ENCODE data around the gene STXBP6. TPM values are rescaled to one million over a fixed set of nuclear protein-coding genes. Genes with fewer than 3 reads are reported as not detected.

STXBP6 gene
- polyA plus RNA-seq, 1 donor (not counting 4 experiments of a cell fraction or from before 2014, with no cell fraction given), result 1.4 TPM

- no peaks in the 10 kb centered on the region for H3K9me3 ChIP-seq (ENCODE audit: control insufficient read depth, low read depth, low read length)
- no peaks in the 10 kb centered on the region for H3K36me3 ChIP-seq (ENCODE audit: control insufficient read depth in 2 of 2, extremely low read depth in 1 of 2, insufficient read depth in 2 of 2, low read length in 2 of 2)
- H2AFZ ChIP-seq (ENCODE audit: control insufficient read depth, low read length), result no peak overlapping the region
- dilution Hi-C loops (cut with MboI; ENCODE audit: extremely low pct_ligation_motif_present, low sequenced_read_pairs), result no loop called here
- H3K4me2 ChIP-seq (ENCODE audit: control insufficient read depth, extremely low read depth, insufficient read depth, low read depth, low read length), result no peak overlapping the region
- H4K20me1 ChIP-seq (ENCODE audit: control insufficient read depth, extremely low read depth, insufficient read depth, low read length), result no peaks in the 10 kb centered on the region
- no peak overlapping the region for H3K27ac ChIP-seq (ENCODE audit: control insufficient read depth, insufficient read depth, low read length)
- FAIRE-seq (no peak), DNase-seq (ENCODE audit: low read depth, low spot score) (no peak)
- no peaks in the 10 kb centered on the region for H3K9me1 ChIP-seq (ENCODE audit: control insufficient read depth, extremely low read depth, insufficient read depth, low read length)
- H3K79me2 ChIP-seq (ENCODE audit: control insufficient read depth, insufficient read depth, low read length), result no peaks in the 10 kb centered on the region
- H3K4me3 ChIP-seq (ENCODE audit: control insufficient read depth in 2 of 3, extremely low read depth in 1 of 3, insufficient read depth in 2 of 3, low read depth in 1 of 3, low read length in 3 of 3), result no peak overlapping the region
- H3K9ac ChIP-seq (ENCODE audit: control insufficient read depth, extremely low read depth, insufficient read depth, low read length), result no peak overlapping the region
- TF ChIP-seq CTCF (optimal IDR thresholded peaks at IDR 0.05 in 1 of 3, IDR thresholded peaks at IDR 0.05 in 1 of 3, conservative IDR thresholded peaks at IDR 0.05 in 1 of 3; ENCODE audit: extremely low read depth in 1 of 3, insufficient read depth in 2 of 3, low read length in 3 of 3), result no peak
- no peak for TF ChIP-seq EZH2 (IDR thresholded peaks at IDR 0.05; ENCODE audit: low read length)
- H3K27me3 ChIP-seq (ENCODE audit: control insufficient read depth, extremely low read depth, insufficient read depth, low read length), result no peaks in the 10 kb centered on the region
- no peaks in the 10 kb centered on the region for H3K4me1 ChIP-seq (ENCODE audit: control insufficient read depth, extremely low read depth, insufficient read depth, low read length)
These were observed 139.4 kb downstream of the STXBP6 start for GRCh38 chr14:24910408-24910986.

- no peak for FAIRE-seq
- dilution Hi-C loops (cut with MboI; ENCODE audit: extremely low pct_ligation_motif_present, low sequenced_read_pairs), result no loop called here
- no peak overlapping the region for H3K4me3 ChIP-seq (ENCODE audit: control insufficient read depth in 2 of 3, extremely low read depth in 1 of 3, insufficient read depth in 2 of 3, low read depth in 1 of 3, low read length in 3 of 3)
These were observed 140.2 kb downstream of the STXBP6 start for GRCh38 chr14:24909523-24910302.

More at GRCh38 chr14:24909523-24910302, 140.2 kb downstream of the STXBP6 start:
- H2AFZ ChIP-seq (ENCODE audit: control insufficient read depth, low read length), result no peak overlapping the region
- H3K9ac ChIP-seq (ENCODE audit: control insufficient read depth, extremely low read depth, insufficient read depth, low read length), result no peak overlapping the region
- no peaks in the 10 kb centered on the region for H3K9me3 ChIP-seq (ENCODE audit: control insufficient read depth, low read depth, low read length)
- DNase-seq (ENCODE audit: low read depth, low spot score), result no peak
- H3K4me2 ChIP-seq (ENCODE audit: control insufficient read depth, extremely low read depth, insufficient read depth, low read depth, low read length), result no peak overlapping the region
- no peak overlapping the region for H3K27ac ChIP-seq (ENCODE audit: control insufficient read depth, insufficient read depth, low read length)
- no peaks in the 10 kb centered on the region for H3K4me1 ChIP-seq (ENCODE audit: control insufficient read depth, extremely low read depth, insufficient read depth, low read length)
- TF ChIP-seq EZH2 (IDR thresholded peaks at IDR 0.05; ENCODE audit: low read length) (no peak), CTCF (optimal IDR thresholded peaks at IDR 0.05 in 1 of 3, IDR thresholded peaks at IDR 0.05 in 1 of 3, conservative IDR thresholded peaks at IDR 0.05 in 1 of 3; ENCODE audit: extremely low read depth in 1 of 3, insufficient read depth in 2 of 3, low read length in 3 of 3) (no peak)
- H3K27me3 ChIP-seq (ENCODE audit: control insufficient read depth, extremely low read depth, insufficient read depth, low read length), result no peaks in the 10 kb centered on the region
- H3K79me2 ChIP-seq (ENCODE audit: control insufficient read depth, insufficient read depth, low read length), result no peaks in the 10 kb centered on the region
- no peaks in the 10 kb centered on the region for H3K36me3 ChIP-seq (ENCODE audit: control insufficient read depth in 2 of 2, extremely low read depth in 1 of 2, insufficient read depth in 2 of 2, low read length in 2 of 2)
- H4K20me1 ChIP-seq (ENCODE audit: control insufficient read depth, extremely low read depth, insufficient read depth, low read length), result no peaks in the 10 kb centered on the region
- no peaks in the 10 kb centered on the region for H3K9me1 ChIP-seq (ENCODE audit: control insufficient read depth, extremely low read depth, insufficient read depth, low read length)
